Adrenal gland (tissue), 5 donors: ENCODE results near the gene OR52K1.

Experiments used
- POLR2A ChIP-seq, 2 donors: fragments of 450-650 bp; IDR thresholded peaks; one replicate each; pipeline ENCODE4 v1.6.1; 2017; ENCODE audit warnings: antibody characterized with exemption in 2 of 2, mild to moderate bottlenecking in 2 of 2, moderate library complexity in 1 of 2
- TF ChIP-seq, protein P1 (sequence below), 6 experiments: fragments of 450-650 bp in 4 of 6; fragments of 200-600 bp in 2 of 6; sonication (generic) in 1 of 6; IDR thresholded peaks; 1 replicate in 5 of 6; 2 replicates in 1 of 6; pipeline versions ENCODE4 v1.5.1 to v1.8.0; 2016 to 2021; ENCODE audit warnings: antibody characterized with exemption in 6 of 6, mild to moderate bottlenecking in 2 of 6, moderate library complexity in 1 of 6
- donor health status: DM: no; HTN: no; CAD: no.

DNA sequence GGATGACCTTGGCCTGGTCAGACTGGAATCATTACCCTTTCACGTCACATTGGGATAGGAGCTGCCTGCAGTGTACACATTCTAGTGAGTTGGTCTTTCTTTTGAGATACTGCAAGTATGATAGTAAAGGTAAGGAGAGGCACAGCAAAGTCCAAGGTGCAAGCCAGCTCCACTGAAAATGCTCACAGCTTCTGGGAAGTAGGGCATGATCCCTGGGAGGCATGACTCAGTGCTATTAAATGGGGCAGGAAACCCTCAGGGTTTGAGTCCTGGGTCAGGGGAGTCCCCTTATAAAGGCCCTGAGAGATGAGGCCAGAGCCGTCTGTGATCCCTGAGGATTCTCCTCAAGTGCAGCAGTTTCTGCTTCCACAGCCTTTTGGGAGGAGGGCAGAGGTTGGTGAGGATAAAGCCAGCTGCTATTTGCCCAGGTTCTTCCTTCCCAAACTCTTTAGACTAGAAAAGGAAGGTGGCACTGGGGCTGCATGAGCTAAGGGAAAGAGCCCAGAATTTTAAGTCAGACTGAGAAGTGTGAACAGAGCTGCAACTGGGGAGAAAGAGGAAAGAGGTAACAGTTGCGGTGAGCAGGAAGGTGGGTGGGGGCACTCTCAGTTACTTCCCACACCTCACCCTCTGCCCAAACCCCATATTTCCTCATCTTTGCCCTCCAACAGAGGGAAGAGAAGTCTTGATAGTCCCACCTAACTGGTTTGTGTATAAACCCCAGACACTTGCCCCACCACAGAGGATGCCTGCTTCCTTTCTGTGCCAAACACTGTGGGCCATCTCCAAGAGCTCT lies 14.4 kb upstream of the OR52K1 start:
- TF ChIP-seq, protein P1, sequence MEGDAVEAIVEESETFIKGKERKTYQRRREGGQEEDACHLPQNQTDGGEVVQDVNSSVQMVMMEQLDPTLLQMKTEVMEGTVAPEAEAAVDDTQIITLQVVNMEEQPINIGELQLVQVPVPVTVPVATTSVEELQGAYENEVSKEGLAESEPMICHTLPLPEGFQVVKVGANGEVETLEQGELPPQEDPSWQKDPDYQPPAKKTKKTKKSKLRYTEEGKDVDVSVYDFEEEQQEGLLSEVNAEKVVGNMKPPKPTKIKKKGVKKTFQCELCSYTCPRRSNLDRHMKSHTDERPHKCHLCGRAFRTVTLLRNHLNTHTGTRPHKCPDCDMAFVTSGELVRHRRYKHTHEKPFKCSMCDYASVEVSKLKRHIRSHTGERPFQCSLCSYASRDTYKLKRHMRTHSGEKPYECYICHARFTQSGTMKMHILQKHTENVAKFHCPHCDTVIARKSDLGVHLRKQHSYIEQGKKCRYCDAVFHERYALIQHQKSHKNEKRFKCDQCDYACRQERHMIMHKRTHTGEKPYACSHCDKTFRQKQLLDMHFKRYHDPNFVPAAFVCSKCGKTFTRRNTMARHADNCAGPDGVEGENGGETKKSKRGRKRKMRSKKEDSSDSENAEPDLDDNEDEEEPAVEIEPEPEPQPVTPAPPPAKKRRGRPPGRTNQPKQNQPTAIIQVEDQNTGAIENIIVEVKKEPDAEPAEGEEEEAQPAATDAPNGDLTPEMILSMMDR (IDR thresholded peaks at IDR 0.05), result no peak
- no peak for TF ChIP-seq POLR2A (IDR thresholded peaks at IDR 0.05)
